Osteoblast (primary cell): Measurements from ENCODE around the gene TRIM7. TPM values are rescaled to one million over a fixed set of nuclear protein-coding genes. Genes with fewer than 3 reads are reported as not detected.

Experiments used
- DNase-seq: peaks from one replicate; pipeline ENCODE4 v3.0.0; 2011; ENCODE audit warnings: low spot score, mixed read lengths; ENCODE audit not compliant: insufficient read length; ENCODE audit errors: missing footprints
- H2AFZ ChIP-seq: 2 replicates; pipeline ENCODE4 v1.6.0; 2011; ENCODE audit warnings: mild to moderate bottlenecking, low read length
- H3K27ac ChIP-seq: 2 replicates; pipeline ENCODE4 v1.5.1; 2011; ENCODE audit warnings: mild to moderate bottlenecking, low read depth, low read length, moderate library complexity
- H3K27me3 ChIP-seq: 2 replicates; pipeline ENCODE4 v1.6.0; 2012; ENCODE audit warnings: mild to moderate bottlenecking, control low read depth, inconsistent platforms, low read length, moderate library complexity; ENCODE audit not compliant: insufficient read depth
- H3K36me3 ChIP-seq: 2 replicates; pipeline ENCODE4 v1.5.1; 2011; ENCODE audit warnings: mild to moderate bottlenecking, low read length, control low read depth, moderate library complexity; ENCODE audit not compliant: insufficient read depth
- H3K4me1 ChIP-seq: 2 replicates; pipeline ENCODE4 v1.5.1; 2011; ENCODE audit warnings: mild to moderate bottlenecking, low read length, control low read depth, moderate library complexity; ENCODE audit not compliant: insufficient read depth
- H3K4me2 ChIP-seq: 2 replicates; pipeline ENCODE4 v1.6.0; 2011; ENCODE audit warnings: mild to moderate bottlenecking, low read length; ENCODE audit not compliant: insufficient read depth
- H3K4me3 ChIP-seq: fragments of 200-600 bp; sonication (generic); 3 replicates; pipeline ENCODE4 v1.5.1; 2012; ENCODE audit warnings: mild to moderate bottlenecking, low read length, inconsistent platforms; ENCODE audit not compliant: insufficient read depth
- H3K79me2 ChIP-seq: 2 replicates; pipeline ENCODE4 v1.6.0; 2012; ENCODE audit warnings: mild to moderate bottlenecking, low read length, control low read depth, inconsistent platforms; ENCODE audit not compliant: insufficient read depth
- H3K9me3 ChIP-seq: 2 replicates; pipeline ENCODE4 v1.5.1; 2011; ENCODE audit warnings: low read depth, low read length, control low read depth
- H4K20me1 ChIP-seq: 2 replicates; pipeline ENCODE4 v1.6.0; 2012; ENCODE audit warnings: mild to moderate bottlenecking, low read length, control low read depth; ENCODE audit not compliant: insufficient read depth
- CTCF ChIP-seq: IDR thresholded peaks from 2 replicates; pipeline ENCODE4 v1.5.1; 2011; ENCODE audit warnings: mild to moderate bottlenecking, low read depth, low read length, moderate library complexity; ENCODE audit errors: extremely low read depth
- total RNA-seq: library from RNA; depleted of rRNA; stranded (reverse); fragments of >200 nt; gene quantifications from 2 replicates; pipeline ENCODE4 v1.2.3, GENCODE V29; 2012

The TRIM7 gene
- total RNA-seq, 1 donor = 0.72 TPM

GRCh38 chr5:181188700-181189362, 16.2 kb downstream of the TRIM7 start:
- DNase-seq = peak; percentile 84
- TF ChIP-seq CTCF = no peak
- H2AFZ ChIP-seq = peak overlapping the region; percentile 88
- H3K4me2 ChIP-seq = peak overlapping the region; percentile 95
- H3K4me1 ChIP-seq = peaks cover 24% of the 10 kb centered on the region
- no peaks in the 10 kb centered on the region for H3K9me3 ChIP-seq
- H4K20me1 ChIP-seq = peaks cover 3% of the 10 kb centered on the region
- no peaks in the 10 kb centered on the region for H3K79me2 ChIP-seq
- H3K27ac ChIP-seq = peak overlapping the region; percentile 80
- H3K4me3 ChIP-seq = peak overlapping the region; percentile 71
- no peaks in the 10 kb centered on the region for H3K36me3 ChIP-seq
- H3K27me3 ChIP-seq = no peaks in the 10 kb centered on the region

GRCh38 chr5:181187500-181188213, 17.3 kb downstream of the TRIM7 start:
- Histone ChIP-seq H3K4me2 (peak overlapping the region; percentile 84), H3K4me1 (peaks cover 23% of the 10 kb centered on the region), H3K9me3 (no peaks in the 10 kb centered on the region), H4K20me1 (peaks cover 3% of the 10 kb centered on the region), H3K79me2 (no peaks in the 10 kb centered on the region), H3K36me3 (no peaks in the 10 kb centered on the region), H2AFZ (peak overlapping the region; percentile 78), H3K4me3 (peak overlapping the region; percentile 71), H3K27ac (peak overlapping the region; percentile 58), H3K27me3 (no peaks in the 10 kb centered on the region)
- peak; percentile 38 for TF ChIP-seq CTCF
- peak; percentile 93 for DNase-seq

- peak overlapping the region; percentile 71 for H3K4me3 ChIP-seq
- H2AFZ ChIP-seq = peak overlapping the region; percentile 78
- no peak for DNase-seq
- H3K9me3 ChIP-seq = no peaks in the 10 kb centered on the region
- peaks cover 3% of the 10 kb centered on the region for H4K20me1 ChIP-seq
- peaks cover 18% of the 10 kb centered on the region for H3K4me1 ChIP-seq
- H3K4me2 ChIP-seq = peak overlapping the region; percentile 84
- H3K27me3 ChIP-seq = no peaks in the 10 kb centered on the region
- H3K27ac ChIP-seq = peak overlapping the region; percentile 30
- no peaks in the 10 kb centered on the region for H3K36me3 ChIP-seq
- no peak for TF ChIP-seq CTCF
- H3K79me2 ChIP-seq = no peaks in the 10 kb centered on the region
Measured at GRCh38 chr5:181186986-181187499, 18.0 kb downstream of the TRIM7 start.

- no peak overlapping the region for H3K4me3 ChIP-seq
- H3K4me2 ChIP-seq = no peak overlapping the region
- DNase-seq = no peak
- H2AFZ ChIP-seq = no peak overlapping the region
- TF ChIP-seq CTCF = no peak
- H3K79me2 ChIP-seq = no peaks in the 10 kb centered on the region
- H3K27me3 ChIP-seq = no peaks in the 10 kb centered on the region
- H3K36me3 ChIP-seq = no peaks in the 10 kb centered on the region
- H3K4me1 ChIP-seq = peaks cover 18% of the 10 kb centered on the region
- H3K27ac ChIP-seq = no peak overlapping the region
- peaks cover 3% of the 10 kb centered on the region for H4K20me1 ChIP-seq
- H3K9me3 ChIP-seq = no peaks in the 10 kb centered on the region
Measured at GRCh38 chr5:181186022-181186421, 19.0 kb downstream of the TRIM7 start.
